HG03565 (cell line): Measurements from ENCODE around the gene LGI4.

Experiments
- ATAC-seq: cut with Tn5 transposase; IDR thresholded peaks from one replicate; pipeline ENCODE4 v1.9.1; 2021; ENCODE audit warnings: mild to moderate bottlenecking, moderate library complexity; ENCODE audit not compliant: unreplicated experiment

The LGI4 gene

DNA sequence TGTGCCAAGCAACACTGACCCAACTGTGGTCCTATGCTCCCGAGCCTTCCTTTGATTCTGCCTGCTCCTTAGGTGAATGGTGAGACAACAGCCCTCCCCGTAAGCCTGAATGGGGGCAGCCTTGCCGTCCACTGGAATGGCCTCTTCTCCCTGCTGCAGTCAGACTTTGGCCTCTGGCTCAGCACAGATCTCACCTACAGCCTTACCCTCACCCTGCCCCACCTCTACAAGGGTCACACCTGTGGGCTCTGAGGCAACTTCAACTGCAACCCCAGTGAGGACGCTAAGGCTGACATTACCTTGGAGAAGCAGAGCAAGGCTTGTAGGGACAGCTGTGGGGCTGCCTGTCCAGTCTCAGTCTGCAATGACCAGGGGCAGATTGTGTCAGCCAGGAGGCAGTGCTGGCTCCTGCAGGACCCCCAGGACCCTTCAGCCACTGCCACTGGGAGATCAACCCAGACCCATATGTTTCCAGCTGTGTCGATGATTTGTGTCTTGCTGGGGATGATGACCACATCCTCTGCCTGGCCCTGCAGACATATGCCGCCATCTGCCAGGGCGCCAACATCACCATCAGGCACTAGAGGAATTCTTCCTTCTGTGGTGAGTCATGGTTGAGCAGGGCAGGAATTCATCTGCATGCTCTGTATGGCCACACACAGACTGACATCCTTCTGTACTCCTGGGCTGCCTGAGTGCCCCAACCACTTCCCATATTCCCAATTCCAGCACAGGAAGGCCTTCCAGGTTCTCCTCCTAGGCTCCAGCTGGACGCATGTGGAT is 46.5 kb downstream of the LGI4 start:
- no peak for ATAC-seq

GRCh38 chr19:35087393-35087792 is 47.5 kb downstream of the LGI4 start:
- no peak for ATAC-seq

GRCh38 chr19:35086455-35086854 is 48.4 kb downstream of the LGI4 start:
- no peak for ATAC-seq

DNA sequence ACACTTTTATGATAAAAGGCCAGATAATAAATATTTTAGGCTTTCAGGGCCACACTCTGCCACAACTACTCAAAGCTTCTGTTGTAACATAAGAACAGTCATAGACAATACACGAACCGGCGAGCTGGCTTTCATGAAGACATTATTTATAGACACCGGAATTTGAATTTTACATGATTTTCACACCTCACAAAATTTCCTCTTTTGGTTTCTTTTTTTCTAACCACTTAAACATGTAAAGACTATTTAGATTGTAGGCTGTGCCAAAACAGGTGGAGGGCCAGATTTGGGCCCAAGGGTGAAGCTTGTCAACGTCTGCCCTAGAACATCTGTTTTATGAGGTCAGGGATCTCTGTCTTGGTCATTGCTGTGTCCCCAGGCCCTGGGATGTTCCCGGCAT is 48.9 kb downstream of the LGI4 start:
- no peak for ATAC-seq

DNA sequence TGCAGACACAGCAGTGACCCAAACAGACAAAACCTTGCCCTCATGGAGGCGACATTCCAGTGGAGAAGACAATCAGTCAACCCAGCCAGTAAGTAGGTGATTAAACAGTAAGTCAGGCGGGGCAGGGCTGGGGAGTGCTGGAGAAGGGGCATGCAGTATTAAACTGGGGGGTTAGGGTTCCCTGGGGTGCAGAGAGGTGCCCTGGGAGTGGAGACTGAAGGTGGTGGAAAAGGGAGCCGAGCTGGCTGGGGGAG is 50.4 kb downstream of the LGI4 start:
- ATAC-seq: no peak

DNA sequence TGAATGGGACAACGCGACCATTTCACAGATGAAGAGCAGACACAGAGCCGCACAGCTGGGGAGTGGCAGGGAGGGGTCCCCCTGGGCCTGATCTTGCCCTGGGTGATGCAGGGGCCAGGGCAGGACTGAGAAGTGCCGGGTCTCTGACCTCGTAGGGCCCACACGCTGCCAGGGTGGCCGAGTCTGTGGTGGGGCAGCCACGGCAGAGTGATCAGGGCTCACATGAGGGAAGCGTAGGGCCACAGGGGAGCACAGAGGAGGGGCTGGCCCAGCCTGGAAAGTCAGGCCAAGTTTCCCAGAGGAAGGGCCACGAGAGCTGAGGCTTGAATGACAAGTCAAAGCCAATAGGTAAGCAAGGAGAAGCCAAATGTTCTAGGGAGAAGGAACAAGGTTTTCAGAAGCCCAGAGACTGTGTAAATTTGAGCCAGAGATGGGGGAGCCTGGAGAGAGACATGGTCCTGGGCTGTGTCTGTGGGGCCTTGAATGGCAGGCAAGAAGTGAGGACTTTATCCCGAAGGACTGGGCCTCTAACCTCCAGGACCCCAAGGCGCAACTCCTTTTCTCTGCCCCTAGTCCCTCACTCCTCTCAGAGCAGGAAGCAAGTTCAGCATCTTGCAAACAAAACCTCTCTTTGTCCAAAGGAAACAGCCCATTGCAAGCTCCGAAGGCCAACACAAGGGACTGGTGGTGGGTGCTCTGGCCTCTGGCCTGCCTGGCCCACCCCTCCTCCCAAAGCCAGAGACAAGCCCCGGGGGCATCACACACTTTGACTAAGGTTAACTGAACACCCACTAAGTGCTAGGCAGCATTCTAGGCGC is 51.0 kb downstream of the LGI4 start:
- no peak for ATAC-seq

DNA sequence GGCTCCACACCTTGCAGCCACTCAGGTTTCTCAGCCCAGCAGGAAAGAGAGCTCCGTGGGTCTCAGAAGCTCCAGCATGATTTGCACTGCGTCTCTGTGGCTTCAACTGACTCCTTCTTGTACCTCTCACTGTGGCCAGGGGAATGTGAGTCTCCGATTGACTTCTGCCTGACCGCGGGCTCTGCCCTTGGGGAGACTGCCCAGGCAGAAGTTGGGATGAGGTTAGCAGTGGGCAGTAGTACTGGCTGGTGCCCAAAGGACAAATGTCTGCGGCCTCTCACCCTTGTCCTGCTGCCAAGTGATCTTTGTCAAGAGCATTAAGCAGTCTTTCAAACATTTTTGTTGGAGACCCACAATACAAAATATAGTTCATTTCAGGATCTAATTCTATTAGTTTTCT is 53.7 kb downstream of the LGI4 start:
- ATAC-seq: no peak

DNA sequence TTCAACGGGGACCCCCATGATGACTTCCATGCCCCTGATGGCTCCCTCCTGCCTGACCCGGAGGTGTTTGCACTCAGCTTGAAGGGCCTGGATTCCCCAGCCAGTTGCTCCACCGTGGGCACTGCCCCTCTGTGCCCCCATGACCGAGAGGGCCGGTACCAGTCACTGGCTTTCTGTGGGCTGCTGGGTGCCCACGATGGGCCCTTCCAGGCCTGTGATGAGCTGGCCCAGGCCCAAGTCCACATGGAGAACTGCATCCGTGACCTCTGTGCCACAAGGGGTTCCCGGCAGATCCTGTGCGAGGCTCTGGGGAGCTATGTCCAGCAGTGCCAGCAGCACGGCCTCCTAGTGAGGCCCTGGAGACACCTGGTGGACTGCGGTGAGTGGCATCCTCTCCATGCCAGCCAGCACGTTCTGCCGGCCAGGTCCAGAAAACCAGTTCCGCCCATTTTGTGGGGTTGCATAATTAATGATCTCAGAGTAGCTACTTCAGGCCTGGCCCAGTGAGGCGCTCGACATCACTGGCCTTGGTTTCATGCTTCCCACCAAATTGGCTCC is 54.2 kb downstream of the LGI4 start:
- ATAC-seq: no peak

GRCh38 chr19:35079826-35080225 is 55.0 kb downstream of the LGI4 start:
- ATAC-seq: no peak

DNA sequence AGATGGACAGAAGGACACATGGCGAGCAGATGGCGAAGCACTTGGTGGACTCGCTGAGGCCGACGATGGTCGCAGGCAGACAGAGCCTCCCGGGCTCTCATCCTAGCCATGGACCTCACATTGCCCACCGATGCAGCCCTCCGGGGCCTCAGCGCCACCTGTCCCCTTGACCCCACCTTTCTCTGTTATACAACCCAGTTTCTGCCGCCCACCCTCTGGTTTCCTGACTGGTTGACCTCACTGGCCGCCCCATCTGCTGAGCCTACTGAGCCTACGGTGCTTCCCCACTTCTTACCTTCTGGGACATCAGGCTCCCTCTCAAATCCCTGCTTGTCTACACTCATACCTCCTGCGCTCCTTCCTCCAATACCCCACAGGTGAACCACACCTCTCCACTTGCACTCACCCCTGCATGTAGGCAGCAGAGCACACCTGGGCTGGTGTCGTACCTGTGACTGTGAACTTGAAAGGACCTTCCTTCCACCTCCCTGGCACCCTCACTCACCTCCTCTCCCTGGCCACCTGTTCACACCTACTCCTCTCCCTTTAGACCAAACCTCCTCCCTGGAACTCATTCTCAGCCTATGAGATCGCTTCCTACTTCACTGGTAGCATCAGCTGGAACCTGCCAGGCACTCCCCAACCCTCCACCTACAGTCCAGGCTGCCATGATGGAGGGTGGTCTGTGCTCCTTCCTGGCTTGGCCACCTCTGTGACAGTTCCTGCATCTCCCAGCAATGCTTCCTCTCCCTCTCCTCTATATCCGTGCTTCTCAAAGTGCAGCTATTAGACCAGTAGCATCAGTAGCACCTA is 57.2 kb downstream of the LGI4 start:
- no peak for ATAC-seq

DNA sequence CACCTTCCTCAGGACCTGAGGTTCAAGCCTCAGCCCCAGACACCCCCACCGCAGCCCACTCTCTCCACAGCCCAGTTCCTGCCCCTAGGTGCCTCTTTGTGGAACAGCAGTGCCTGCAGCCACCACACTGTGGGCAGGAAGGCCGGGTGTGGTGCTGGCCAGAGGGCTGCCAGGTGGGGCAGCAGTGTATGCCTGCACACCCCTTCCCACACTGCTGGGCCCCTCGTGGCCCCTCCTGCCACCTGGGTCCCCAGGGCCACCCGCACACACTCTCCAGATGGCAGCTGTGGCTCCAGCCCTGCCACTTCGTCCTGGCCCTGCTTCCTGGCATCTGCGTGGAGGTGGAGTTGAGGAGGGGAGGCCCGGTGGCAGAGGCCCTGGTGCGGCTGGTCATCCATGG is 58.2 kb downstream of the LGI4 start:
- no peak for ATAC-seq

DNA sequence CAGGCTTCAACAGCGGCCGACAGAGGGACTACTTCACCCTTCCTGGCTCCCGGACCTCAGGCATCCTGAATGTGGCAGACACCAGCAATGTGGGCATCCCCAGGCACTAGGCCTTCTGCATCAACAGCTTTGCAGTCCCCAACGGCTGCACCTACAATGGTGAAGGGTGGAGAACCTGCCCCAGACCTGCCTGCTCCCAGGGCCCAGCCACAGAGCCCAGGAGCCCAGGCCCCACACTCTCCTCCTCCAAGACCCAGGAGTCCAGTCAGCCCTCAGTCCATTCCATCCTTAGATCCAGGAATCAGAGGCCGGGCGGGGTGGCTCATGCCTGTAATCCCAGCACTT is 58.9 kb downstream of the LGI4 start:
- ATAC-seq: no peak

- ATAC-seq: no peak
Measured at GRCh38 chr19:35075202-35076025, 59.4 kb downstream of the LGI4 start.
